Stimulated activated CD4-positive, alpha-beta T cell treated with anti-CD3 and anti-CD28 coated beads, Interleukin-15, amount 100 ng/mL, for 1 hour (primary cell): Measurements from ENCODE around the gene ABHD15.
"Not testable (repeated sequence)": the region's sequence is repeated elsewhere in the genome, so short reads cannot be mapped to it uniquely, and the experiment has no call there.

Source experiments
- DNase-seq, 2 donors: peaks; one replicate each; pipeline ENCODE4 v3.0.0-alpha.2; 2020; ENCODE audit warnings: low read depth in 1 of 2, low spot score in 1 of 2

The ABHD15 gene

DNA sequence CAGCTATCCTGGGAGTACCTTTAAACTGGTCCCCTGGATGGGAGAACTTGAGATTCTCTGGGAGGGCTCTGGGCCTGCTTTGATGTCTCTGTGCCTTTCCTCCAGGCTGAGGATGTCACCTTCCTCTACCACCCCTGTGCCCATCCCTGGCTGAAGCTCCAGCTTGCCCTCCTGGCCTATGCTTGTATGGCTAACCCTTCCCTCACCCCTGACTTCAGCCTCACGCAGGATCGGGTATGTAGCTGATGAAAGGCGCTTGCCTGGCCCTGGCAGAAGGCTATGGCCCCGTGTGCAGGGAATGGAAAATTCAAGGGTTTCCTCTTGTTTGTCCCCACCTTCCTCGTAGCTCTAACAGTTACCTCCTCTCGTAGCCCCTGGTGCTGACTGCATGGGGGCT lies 4.6 kb upstream of the ABHD15 start:
- no peak for DNase-seq

- DNase-seq, result no peak
Observed at GRCh38 chr17:29570521-29570920, 3.7 kb upstream of the ABHD15 start.

- DNase-seq, result no peak
Observed at GRCh38 chr17:29569245-29569950, 2.6 kb upstream of the ABHD15 start.

DNA sequence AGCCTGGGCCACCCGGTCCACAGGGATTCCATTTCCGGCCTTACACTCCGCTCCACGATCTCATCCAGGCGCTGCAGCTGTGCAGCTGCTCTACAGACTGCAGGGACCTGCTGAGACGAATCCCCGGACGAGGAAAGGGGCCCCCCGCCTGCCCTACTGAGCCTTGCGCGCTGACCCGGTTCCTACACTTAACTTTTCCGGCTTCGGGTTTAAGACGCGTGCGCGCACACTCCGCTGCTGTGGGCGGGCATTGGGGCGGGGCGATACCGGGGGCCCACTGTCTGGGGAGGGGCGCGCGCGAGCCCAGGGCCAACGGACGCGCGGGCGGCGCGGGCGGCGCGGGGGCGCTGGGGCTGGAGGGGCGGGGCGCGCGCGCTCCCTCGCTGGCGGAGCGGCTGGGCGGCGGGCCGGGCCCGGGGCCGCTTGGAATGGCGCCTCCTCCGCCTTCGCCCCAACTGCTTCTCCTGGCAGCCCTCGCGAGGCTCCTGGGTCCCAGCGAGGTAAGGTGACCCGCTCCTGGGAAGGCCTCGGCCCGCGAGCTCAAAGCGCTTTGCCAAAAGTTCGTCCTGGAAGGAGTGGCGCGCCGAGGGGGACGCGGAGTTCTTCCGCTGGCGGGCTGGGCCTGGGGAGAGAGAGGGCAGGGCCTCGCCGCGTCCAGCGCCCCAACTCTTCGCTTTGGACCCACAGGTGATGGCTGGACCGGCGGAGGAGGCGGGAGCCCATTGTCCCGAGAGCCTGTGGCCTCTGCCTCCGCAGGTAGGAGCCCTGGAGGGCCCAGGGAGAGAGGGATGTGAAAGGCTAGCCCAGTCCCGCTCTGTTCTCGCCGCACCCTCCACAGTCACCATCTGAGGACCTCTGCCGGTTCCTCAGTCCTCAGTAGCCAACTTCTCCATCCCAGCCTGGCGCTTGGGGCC lies 1.8 kb upstream of the ABHD15 start, which contains the start of gene TP53I13:
TP53I13 (plus strand) TSS at position 371 of the 914 bp plus-strand sequence; CDS start at position 429, 58 bp downstream.
- peak; percentile 82 to 90 for DNase-seq

- peak; percentile 57 to 60 for DNase-seq
Observed at GRCh38 chr17:29567554-29568330, 905 bp upstream of the ABHD15 start.

GRCh38 chr17:29567304-29567553 lies 392 bp upstream of the ABHD15 start:
- no peak for DNase-seq

DNA sequence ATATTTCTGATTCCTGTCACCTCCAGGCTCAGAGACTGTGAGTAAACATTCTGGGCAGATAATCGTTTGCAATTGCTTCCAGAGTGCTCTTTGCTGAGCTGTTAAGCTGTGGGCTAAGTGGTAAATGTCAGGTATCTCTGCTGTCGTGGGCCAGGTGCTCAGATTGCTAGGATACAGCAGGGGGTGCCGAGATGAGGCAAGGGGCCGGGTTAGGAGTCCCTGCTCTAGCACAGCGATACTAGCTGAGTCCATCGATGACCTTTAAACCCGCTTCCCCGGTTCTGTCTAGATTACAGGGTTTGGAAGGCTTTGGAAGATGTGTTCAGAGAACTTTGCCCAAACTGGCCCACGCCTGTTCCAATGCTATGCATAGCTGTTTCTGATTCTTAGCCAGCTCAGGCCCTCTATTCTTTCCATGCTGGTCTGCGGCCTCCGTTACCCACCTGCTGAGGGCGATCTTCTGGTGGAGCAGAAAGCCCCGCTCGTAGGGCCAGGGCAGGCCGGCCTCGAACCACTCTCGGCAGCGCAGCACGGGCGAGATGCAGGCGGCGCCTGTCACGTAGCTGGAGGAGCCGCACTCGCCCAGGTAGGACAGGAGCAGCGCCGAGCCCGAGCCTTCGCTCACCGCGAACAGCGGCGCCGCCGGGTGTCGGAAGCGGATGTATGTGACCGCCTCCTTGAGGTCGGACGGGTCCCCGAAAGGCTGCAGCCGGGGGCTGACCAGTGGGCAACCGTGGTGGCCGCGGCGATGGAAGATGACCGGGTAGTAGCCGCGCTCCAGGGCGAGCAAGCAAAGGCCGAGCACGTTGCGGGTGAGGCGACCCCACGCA lies 979 bp downstream of the ABHD15 start:
- DNase-seq, result peak in 1 of 2 donors; percentile 48

DNA sequence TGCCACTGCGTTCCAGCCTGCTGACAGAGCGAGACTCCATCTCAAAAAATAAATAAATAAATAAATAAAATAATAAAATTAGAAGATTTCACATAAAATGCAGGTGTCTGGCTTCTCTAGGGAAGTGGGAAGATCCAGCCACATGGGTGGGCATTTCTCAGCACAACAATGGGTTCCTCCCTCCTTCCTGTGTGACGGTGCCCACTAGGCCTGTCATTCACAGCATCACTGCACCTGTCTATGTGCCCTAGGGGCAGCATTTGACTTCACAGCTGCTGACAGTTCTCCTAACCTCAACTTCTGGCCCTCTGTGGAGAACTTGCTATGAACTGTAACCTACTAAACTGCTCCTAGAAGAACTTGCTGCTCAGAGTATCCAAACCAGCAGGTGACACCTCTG lies 3.0 kb downstream of the ABHD15 start:
- no peak for DNase-seq

DNA sequence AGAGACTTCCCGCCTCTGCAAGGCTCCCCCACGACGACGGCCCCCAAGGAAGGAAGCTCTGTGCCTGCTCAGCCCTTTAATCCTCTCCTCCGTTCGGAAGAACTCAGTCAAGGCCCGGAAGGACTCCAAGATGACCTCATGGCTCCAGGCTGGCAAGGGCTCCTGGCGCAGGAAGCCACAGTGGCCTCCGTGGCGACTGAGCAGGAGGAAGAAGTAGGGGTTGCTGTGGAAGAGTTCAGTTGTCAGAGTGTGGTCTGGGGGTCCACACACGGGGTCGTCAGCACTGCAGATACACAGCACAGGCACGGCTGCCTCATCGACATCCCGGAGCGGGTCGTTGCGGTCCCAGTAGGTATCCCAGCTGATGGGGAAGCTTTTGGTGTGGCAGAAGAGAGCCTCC lies 4.2 kb downstream of the ABHD15 start:
- DNase-seq, result no peak

DNA sequence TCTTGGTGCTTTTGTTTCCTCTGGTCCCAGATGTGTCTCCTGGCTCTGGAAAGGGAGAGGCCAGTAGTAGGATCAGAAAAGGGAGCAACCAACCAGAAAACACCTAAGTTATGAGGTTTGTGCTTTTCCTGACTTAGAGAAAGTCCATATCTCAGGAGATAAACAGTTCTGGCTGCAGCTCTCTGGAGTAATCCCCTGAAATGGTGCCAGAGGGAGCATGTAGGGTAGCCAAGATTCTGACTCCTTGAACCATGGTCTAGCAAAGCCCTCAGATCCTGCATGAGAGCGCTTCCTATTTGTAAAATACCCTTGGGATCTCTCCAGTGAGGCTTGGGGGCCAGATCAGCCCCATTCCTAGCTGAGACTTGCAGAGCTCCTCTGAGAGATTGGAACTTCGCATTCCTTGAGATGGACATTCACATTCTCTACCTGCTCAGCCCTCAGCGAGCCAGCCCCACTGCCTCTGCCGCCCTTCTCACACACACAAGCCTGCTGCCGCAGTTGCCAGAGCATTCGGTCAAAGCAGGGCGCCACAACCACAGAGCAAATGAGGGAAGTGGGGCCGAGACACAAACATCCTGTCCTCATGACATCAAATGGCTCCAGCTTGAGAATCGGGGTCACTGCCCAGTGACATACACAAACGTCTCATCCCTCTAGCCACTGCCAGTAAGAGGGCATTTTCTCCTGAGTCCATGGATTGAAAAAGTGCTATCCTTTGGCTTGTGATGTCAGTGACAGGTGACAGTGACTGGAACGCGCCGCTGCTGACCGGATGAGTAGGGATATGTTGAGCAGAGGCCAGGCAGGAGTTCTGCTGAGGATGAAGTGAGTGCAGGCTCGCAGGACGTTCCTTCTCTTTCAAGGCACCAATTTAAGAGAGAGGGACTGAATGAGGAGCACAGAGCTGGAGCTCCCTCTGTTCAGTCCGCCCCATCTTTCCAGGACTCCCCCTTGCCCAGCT lies 5.0 kb downstream of the ABHD15 start:
- DNase-seq, result no peak

DNA sequence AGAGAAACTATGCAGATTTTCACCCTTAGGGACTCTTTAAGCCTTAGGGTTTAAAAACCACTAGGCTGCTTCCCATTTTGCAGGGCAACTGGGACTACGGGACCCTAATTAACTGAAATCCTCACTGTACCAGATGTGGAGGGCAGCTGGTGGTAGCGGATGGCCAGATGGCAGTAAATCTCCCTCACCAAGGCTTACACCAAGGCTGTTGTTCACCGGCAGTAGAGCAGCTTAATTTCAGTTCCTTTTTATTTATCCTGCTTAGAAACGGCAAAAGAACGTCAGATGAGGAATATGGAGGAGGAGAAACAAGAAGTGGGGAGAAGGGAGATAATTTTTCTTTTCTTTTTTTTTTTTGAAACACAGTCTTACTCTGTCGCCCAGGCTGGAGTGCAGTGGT lies 6.5 kb downstream of the ABHD15 start:
- DNase-seq, result no peak

DNA sequence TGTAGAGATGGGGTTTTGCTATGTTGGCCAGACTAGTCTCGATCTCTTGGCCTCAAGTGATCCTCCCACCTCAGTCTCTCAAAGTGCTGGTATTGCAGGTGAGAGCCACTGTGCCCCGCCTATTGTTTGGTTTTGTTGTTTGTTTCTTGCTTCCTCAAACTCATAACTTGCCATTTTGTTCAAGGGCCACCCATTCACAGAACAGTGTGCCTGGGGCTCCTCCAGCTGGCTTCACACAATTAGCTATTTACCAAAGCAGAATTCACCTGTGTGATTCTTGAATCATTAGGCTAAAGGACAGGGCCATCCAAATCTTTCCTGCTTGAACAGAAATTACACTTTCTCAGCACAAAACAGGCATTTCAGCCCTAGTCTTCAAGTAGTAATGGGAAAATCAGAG lies 7.2 kb downstream of the ABHD15 start:
- no peak for DNase-seq

GRCh38 chr17:29558139-29558538 lies 8.7 kb downstream of the ABHD15 start:
- DNase-seq, result not testable (repeated sequence)

GRCh38 chr17:29557739-29558116 lies 9.1 kb downstream of the ABHD15 start:
- no peak for DNase-seq

- no peak for DNase-seq
Observed at GRCh38 chr17:29557085-29557738, 9.6 kb downstream of the ABHD15 start.

GRCh38 chr17:29555840-29556239 lies 11.0 kb downstream of the ABHD15 start:
- no peak for DNase-seq

DNA sequence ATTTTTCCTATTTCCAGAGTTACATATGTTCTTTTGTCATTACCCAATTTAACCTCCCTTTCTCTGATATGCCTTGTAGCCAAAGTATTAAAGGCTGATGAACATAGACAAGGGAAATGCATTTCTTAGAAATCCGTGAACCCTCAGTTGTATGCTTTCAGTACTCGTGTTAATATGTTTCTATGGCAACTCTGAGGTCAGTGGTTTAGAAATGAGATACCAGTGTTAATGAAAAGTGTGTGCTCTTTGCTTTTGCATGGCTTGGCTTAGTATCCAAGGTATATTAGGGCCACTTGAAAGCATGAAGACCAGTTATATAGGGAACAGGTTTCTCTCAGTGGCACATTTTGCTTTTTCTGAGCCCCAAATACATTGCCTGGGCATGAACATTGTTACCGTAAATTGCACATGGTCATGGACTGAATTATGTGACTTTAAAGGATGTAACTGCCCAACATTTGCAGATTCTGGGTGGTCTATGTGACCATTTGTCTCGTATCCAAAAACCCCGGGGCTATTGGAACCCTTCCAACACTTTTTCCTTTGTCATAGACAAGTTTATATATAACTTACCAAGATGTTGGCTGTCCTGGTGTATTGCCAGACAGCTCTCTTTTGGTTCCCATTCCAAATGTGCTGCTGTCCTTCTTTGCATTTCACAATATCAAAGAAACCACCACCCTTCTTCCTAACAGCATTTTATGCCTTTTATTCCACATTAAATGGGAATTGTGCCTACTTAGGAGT lies 17.5 kb downstream of the ABHD15 start:
- DNase-seq, result no peak

- no peak for DNase-seq
Observed at GRCh38 chr17:29546830-29547229, 20.0 kb downstream of the ABHD15 start.

DNA sequence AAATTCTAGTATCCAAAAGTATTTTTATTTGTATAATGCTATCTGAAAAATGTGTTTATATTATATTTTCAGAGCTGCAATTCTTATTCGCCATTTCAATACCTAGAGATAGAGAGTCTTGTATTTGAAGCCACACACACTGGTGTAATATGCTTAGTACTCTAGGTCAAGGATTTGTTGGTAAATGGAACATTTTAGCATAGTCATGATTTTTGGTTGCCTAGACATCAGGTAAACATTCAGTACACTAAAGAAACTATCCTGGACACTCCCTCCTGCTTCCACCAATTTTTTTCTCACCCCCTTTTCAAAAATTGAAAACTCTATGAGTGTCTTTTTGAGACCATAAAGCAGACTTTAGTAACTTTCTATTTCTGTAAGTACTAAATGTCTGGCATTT lies 20.8 kb downstream of the ABHD15 start:
- DNase-seq, result no peak
